Stimulated activated CD4-positive, alpha-beta T cell treated with anti-CD3 and anti-CD28 coated beads, Interleukin-1b, Interleukin-23, amount 100 ng/mL, for 48 hours (primary cell): ENCODE data around the gene CACNA1D.
"Not testable (repeated sequence)": the region's sequence is repeated elsewhere in the genome, so short reads cannot be mapped to it uniquely, and the experiment has no call there.

Experiments used
- DNase-seq: peaks from one replicate; pipeline ENCODE4 v3.0.0-alpha.2; 2020

CACNA1D gene

DNA sequence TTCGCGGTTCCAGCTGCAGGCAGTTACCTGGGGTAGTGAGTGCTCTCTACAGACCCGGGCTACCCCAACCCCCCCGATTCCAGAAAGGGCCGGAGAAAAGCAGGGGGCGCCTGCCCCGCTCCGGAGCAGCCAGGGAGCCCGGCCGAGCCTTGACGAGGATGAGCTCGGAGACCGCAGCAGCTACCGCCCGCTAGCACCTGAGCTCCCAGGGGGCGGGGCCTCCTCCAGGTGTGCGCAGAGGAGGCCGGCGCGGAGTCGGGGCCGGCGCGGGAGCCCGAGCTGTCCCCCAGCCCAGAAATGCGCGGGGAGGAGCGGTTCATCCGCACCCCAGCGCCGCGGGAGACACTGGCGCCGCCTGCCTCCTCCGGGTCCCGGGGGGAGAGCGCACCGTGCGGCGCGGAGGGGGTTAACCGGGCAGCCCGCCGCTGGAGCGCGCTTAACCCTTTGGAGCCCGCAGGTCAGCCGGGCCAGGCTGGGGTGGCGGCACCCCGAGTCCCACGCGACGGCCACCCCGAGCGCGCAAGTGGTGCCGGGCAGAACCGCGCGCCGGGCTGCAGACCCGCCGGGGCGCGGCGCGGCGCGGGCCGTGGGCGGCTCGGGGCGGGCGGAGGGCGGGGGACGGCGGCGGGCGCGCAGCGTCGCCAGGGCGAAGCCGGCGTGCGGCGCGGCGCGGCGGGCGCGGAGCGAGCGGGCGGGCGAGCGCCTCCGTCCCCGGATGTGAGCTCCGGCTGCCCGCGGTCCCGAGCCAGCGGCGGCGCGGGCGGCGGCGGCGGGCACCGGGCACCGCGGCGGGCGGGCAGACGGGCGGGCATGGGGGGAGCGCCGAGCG is at the start of gene CACNA1D:
Gene CACNA1D, plus strand, starts transcription at position 649 of the 829 bp plus-strand sequence. CDS start 556 bp downstream, outside the sequence.
- DNase-seq = no peak

DNA sequence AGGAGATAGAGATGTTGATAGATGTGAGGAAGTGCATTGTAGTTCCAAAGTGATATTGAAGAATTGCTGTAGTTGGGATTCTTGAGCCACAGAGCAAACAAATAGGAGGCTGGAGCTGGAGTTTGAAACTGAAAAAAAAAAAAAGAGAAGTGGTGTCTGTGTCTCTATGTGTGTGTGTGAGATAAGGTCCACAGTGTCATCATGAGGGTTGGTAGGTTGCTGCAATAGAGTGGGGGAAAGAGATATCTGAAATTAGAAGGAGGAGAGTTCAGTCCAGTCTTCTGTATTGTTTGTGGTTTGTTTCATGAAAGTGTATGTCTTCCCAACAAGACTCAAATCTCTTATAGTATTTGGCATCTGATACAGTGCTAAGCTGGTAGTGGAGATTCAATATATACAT is 37.3 kb upstream of the CACNA1D start:
- DNase-seq = no peak

DNA sequence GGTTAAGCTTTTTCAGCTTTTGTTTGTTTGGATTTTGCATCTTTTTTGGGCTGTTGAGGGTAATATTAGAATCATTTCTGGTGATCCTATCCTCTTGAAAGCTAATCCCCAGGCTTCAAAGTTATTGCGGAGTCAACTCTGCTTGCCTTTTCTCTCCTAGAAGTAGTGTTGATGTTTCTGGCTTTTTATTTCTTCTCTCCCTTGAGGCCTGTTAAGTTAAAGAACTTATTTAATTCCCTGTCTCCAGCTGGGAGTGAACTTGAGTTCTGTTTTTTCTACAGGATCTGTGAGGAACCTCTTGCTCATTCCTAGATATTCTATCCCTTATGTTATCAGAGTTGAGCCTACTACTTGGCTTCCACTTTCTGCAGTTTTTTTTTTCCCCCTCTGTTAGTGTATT is 34.1 kb upstream of the CACNA1D start:
- DNase-seq = no peak

DNA sequence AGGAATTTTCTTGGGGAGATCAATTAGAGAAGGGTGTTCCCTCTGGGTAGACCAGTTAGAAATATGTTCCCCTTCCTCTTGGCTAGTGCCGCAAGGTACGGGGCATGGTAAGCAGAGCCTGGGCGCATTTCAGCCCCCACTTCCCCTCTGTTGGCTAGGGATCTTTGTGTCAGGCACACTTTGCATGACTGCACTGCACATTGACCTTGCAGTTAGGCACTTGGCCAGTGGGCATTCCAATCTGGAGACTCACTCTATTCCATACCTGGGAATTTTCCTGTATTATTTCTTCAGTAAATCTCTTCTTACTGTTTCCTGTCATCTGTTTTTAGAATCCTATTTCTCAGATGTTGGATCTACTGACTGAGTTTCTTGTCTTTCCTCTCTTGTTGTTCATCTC is 30.0 kb upstream of the CACNA1D start:
- no peak for DNase-seq

DNA sequence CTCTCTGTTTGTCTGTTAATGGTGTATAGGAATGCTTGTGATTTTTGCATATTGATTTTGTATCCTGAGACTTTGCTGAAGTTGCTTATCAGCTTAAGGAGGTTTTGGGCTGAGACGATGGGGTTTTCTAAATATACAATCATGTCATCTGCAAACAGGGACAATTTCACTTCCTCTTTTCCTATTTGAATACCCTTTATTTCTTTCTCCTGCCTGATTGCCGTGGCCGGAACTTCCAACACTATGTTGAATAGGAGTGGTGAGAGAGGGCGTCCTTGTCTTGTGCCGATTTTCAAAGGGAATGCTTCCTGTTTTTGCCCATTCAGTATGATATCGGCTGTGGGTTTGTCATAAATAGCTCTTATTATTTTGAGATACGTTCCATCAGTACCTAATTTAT is 24.7 kb upstream of the CACNA1D start:
- DNase-seq = not testable (repeated sequence)

DNA sequence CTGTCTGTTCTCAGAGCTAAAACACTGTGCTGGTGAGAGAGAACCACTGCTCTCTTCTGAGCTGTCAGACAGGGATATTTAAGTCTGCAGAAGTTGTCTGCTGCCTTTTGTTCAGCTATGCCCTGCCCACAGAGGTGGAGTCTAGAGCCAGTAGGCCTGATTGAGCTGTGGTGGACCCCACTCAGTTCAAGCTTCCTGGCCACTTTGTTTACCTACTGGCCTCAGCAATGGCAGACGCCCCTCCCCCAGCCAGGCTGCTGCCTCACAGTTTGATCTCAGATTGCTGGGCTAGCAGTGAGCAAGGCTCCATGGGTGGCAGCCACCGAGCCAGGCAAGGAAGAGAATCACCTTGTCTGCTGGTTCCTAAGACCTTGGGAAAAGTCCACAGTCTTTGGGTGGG is 21.0 kb upstream of the CACNA1D start:
- no peak for DNase-seq

DNA sequence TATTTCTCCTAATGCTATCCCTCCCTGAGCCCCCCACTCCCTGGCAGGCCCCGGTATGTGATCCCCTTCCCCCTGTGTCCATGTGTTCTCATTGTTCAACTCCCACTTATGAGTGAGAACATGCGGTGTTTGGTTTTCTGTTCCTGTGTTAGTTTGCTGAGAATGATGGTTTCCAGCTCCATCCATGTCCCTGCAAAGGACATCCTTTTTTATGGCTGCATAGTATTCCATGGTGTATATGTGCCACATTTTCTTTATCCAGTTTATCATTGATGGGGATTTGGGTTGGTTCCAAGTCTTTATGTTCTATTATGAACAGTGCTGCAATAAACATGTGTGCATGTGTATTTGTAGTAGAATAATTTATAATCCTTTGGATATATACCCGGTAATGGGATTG is 18.0 kb upstream of the CACNA1D start:
- DNase-seq = not testable (repeated sequence)

DNA sequence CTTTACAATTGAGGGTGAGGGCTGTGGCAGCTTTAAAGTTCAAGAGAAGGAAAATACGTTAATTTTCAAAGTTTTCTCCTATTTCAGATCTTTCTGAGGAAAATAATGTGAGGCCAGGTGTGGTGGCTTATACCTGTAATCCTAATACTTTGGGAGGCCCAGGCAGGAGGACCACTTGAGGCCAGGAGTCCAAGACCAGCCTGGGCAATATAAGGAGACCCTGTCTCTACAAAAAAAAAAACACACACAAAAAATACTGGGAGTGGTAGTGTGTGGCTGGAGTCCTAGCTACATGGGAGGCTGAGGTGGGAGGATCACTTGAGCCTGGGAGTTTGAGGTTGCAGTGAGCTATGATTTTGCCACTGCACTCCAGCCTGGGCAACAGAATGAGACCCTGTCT is 16.7 kb upstream of the CACNA1D start:
- not testable (repeated sequence) for DNase-seq

DNA sequence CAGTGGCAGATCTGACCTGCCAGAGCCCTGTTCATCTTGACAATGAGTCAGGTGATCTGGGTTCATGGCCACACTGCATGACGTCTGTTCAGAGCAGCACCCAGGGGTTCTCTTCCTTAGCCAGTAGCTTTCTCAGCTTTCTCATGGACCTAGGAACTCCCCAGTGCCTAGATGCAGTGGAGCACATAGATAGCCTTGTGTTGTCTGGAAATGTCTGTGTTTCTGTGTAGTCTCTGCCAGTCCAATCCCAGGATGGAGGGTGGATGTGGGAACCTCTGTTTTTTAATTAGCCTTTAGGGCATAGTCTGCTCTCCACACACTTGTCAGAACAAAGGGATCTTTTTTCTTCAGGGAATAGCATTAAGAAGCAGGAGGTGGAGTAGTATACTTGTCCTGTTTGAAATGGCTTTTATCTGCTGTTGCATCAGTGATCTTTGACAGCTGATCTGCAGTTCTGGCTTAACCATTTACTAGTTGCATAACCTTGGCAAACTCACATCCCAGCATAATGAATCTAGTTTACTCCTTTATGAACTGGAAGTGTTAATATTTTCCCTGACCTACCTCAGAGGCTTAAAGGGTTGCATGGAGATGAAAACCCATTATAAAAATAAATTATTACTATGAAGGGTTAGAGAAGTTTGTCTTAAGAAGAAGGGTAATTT is 16.1 kb upstream of the CACNA1D start:
- no peak for DNase-seq

DNA sequence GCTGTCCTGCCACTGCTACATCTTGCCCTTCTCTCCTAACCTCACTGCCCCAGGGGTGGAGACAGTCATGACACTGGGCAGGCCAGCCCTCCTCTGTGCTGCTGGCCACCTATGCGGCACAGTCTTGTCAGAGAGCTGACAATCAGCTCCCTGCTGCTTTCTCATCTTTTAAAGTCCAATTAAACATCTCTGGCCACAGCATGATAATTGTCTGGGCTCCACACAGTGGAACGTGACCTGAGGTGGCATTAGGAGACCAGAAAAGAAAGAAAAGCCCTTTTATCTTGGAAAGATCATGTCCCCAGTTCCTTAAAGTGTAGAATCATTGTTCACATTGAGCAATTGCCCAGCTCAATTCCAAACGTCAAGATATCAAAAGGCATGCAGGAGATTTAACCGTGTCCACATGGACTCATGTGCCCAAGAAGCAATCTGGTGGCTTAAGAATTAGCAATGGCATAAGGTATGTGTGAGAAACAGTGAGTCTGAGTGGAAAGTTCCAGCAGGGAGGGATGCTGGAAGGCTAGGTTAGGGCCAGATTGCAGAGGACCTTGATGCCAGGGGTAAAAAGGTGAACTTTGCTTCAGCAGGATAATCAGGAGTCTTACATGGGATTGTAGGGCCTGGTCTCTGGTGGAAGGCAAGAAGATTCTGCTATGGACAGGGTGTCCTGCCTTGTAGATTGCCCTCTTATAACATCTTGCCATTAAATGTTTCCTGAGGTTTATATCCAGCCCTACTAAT is 15.3 kb upstream of the CACNA1D start:
- DNase-seq = no peak

DNA sequence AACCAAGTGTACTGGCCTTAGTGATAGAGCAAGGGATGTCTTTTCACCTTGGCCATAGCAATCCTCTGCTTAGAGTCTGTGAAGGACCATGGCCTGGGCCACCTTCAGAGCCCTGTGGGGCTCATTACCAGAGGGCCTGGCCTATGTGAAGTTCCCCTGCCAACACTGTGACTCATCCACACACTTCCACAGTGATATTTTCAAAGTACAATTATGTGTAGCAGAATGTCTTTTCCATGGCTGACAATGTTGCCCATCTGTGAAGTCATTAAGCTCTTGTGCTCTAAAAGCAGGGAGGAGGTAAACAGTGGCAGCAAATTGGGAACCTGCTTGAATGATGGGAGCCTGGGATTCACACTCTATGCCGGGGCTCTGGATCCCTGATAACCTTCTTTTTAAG is 12.2 kb upstream of the CACNA1D start:
- DNase-seq = no peak

DNA sequence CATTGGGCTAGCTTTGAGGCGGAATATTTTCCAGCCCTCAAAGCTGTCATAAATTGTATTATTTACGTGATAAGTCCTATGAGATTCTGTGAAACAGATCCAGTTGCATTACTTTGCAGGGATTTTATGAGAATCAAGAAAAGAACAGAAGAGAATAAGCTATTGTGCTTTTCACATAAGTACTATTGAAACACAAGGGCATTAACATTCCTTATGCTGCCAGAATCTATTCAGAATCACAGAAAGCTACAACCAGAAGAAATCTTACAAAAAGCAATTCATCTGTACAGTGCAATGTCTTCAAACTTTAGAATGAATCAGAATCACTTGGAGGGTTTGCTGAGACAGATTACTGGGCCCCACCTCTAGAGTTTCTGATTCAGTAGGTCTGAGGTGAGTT is 10.6 kb upstream of the CACNA1D start:
- DNase-seq = no peak

DNA sequence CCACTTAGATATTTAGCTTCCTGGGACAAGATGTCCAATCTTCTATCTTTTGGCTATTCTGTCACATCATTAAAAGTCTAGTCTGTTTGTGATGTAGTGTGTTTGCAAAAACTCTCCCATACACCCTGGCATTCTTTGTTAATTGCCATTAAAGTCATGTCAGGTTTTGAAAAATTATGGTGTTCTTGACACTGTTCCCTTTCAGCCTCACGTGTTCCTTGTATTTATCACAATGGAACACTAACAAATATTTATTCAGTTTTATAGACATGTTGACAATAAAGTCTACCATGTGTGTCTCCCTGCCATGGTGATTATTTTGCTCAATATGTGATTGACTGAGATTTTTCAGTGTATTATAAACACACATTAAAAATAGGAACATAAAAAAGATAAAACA is 9.4 kb upstream of the CACNA1D start:
- no peak for DNase-seq

DNA sequence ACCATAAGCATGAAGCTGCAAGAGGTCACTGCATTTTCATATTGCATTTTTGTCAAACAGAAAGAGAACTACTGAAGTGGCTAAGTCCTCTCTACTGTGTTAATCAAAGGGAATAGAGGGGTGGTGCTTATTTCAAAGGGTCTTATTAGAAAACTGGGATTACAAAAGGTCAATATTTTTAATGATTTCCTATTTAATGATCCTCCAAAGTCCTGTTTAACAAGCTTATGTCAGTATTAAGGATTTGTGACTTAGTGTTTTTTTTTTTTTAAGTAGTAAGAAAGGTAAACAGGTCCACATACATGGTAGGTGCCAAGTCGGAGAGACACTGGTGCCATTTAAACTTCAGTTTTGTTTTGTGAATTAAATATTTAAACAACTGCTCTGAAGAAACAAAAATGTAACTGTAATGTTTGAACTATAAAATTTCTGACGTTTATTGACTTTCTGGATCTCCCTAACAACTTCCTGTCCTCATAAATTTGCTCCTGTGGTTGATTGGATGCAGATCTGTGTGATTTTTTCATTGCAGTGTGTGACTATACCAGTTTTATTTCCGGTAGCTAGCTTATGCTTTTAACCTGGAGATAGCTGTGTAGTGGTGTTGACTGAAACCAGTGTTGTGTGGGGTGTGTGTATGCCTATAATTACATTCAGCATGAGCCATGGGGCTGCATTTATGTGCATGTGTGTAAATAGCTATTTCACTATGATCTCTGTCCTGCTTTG is 8.6 kb upstream of the CACNA1D start:
- DNase-seq = no peak

DNA sequence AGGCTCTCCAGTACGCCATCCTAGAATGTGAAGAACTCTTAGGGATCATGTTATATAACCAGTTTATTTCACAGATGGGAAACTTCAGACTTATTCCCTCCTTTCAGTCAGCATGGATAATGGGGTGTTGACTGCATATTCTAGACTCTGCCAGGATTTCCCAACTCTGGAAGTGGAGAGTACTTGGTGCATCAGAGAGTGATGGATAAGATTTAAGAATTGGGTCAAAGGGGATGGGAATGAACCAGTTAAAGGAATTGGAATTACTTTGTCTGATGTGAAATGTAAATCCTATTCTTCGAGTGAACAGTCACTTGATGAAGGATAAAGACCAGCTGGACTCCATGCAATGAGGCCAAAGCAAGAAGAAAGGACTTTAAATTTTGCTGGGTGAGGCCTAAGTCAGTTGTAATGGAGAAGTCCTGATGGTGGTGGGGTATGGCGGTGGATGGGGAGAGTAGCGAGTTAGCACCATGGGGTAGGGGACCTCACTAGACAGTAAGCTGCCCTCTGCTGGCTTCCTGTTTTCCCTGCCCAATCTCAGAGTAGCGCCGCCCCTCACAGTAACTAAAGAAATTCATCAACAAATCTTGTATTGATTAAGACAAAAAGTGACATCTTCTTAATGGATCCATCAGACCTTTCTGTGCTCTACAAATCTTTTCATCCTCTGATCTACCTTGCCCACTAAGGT is 7.3 kb upstream of the CACNA1D start:
- DNase-seq = no peak

DNA sequence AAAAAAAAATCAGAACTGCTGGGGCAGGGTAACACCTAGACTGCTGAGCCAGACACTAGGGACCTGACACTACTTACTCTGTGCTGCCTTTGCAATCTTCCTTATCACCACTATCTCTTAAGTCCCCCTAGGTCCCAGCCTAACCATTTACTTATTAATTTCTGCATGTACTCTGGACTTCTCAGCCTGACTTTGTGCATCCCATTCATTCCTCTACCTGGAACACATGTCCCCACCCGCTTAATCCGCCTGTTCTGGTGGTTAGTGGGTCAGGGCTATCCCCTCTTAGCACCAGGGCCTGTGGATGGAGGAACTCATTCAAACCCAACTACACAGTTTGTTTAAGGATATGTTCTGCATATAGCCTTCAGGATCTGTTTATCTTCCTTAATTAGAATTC is 5.0 kb upstream of the CACNA1D start:
- no peak for DNase-seq

DNA sequence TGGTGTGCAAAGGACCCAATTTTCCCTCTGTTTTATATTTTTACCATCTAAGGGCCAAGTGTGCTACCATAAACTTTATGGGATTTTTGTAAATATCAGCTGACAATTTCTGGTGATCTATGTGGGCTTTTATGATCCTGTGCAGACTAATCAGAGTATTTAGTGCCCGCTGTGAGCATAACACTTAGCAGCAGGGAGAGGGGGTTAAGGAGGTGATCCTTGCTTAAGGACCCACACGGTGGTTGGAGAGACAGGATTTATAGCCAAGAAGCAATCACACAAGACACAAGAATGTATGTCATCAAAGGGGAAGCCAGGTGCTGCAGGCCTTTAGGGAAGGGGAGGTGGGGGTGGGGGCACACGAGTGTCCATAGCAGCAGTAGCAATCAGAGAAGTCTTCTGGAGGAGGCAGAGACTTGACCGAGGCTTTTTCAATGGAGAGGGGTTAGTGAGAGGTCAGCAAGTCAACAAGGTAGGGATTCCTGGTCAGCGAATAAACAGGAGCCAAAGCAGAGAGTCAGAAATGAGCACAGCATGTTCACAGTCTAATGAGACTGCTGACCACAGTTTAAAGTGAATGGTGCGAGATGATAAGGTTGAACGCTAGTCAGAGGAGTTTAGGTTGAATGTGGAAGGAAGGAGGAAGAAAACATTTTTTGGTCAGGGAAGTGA is 4.5 kb upstream of the CACNA1D start:
- DNase-seq = no peak

DNA sequence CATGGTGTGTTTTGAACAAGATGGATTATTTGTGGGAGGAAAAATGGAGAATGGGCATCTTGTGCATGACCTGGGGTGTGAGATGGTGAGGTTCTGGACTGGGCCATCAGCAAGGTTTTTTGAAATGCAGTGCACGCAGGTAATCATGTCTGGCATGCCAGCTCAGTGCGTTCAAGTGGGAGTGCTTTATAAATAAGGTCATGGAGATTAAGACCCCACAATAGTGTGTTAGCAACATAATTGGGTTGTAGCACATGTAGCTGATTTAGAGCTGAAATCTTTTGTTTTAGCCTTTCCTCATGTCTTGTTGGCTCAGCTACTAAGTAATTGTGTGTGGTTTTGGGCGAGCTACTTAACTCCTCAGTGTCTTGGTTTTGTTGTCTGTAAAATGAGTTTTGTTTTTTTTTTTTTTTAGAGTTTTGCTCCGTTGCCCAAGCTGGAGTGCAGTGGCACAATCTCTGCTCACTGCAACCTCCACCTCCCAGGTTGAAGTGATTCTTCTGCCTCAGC is 3.9 kb upstream of the CACNA1D start:
- no peak for DNase-seq

DNA sequence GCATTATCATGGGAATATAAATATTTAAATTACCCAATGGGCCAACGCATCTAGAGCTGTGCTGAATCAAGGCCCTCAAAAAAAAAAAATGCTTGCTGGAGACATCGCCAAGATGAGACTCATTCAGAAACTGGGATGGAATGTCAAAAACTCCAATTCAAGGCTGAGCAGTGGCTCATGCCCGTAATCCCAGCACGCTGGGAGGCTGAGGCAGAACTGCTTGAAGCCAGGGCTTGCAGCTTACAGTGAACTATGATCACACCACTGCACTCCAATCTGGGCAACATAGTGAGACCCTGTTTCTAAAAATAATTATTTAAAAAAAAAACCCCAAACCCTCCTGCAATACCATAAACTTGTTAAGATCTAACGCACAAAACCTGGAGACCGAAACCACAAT is 3.1 kb upstream of the CACNA1D start:
- DNase-seq = no peak

DNA sequence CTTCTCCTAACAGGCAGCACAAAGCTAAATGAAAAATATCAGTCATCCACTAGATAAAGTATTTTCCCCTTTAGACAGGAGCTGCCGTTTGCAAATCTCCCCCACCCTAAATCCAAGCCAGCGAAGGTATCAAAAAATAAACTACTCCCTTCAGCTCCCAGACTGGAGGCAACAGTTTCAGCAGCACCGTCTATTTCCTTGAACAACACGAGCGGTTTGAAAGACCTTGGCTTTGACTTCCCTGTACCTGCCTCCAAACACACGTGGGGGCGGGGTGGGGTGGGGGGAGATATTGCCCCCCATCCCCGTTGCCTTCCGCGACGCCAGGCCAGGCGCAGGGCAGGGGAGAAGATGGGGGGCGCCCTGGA is 832 bp upstream of the CACNA1D start:
- no peak for DNase-seq

DNA sequence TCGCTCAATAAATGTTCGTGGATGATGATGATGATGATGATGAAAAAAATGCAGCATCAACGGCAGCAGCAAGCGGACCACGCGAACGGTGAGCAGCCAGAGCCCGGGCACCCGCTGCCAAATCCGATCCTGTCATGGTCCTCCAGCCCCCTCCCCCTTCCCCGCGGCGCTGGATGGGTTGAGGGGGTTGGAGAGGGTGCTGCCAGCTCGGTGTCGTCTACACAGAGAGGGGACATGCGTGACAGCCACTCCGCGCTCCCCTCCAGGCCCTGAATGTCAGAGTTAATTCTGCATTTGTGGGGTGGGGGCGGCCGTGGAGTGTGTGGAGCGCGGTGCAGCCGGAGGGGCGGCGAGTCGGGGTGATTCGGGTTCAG is 722 bp downstream of the CACNA1D start:
- DNase-seq = no peak
